Measurements from ENCODE around the gene ANAPC7.
"Not testable (repeated sequence)": the region's sequence is repeated elsewhere in the genome, so short reads cannot be mapped to it uniquely, and the experiment has no call there.

The ANAPC7 gene

GRCh38 chr12:110345963-110346362 lies 57.5 kb downstream of the ANAPC7 start:
- DNase-seq: no peak

GRCh38 chr12:110345176-110345661 lies 58.3 kb downstream of the ANAPC7 start:
- DNase-seq: no peak

- no peak for DNase-seq
Measured at GRCh38 chr12:110344657-110345056, 58.9 kb downstream of the ANAPC7 start.

GRCh38 chr12:110343736-110344555 lies 59.6 kb downstream of the ANAPC7 start:
- no peak for DNase-seq

GRCh38 chr12:110343114-110343513 lies 60.4 kb downstream of the ANAPC7 start:
- no peak for DNase-seq

- no peak for DNase-seq
Measured at GRCh38 chr12:110342157-110342556, 61.4 kb downstream of the ANAPC7 start.

GRCh38 chr12:110340706-110341105 lies 62.8 kb downstream of the ANAPC7 start:
- DNase-seq: no peak

- DNase-seq: not testable (repeated sequence)
Measured at GRCh38 chr12:110340261-110340660, 63.2 kb downstream of the ANAPC7 start.

GRCh38 chr12:110339184-110339952 lies 64.1 kb downstream of the ANAPC7 start:
- no peak for DNase-seq

GRCh38 chr12:110338754-110339153 lies 64.8 kb downstream of the ANAPC7 start:
- DNase-seq: peak; percentile 10

- no peak for DNase-seq
Measured at GRCh38 chr12:110337912-110338710, 65.4 kb downstream of the ANAPC7 start.

- no peak for DNase-seq
Measured at GRCh38 chr12:110335481-110336045, 67.9 kb downstream of the ANAPC7 start.

- DNase-seq: no peak
Measured at GRCh38 chr12:110333201-110333600, 70.3 kb downstream of the ANAPC7 start.

- DNase-seq: no peak
Measured at GRCh38 chr12:110330544-110330943, 73.0 kb downstream of the ANAPC7 start.

- DNase-seq: no peak
Measured at GRCh38 chr12:110330124-110330523, 73.4 kb downstream of the ANAPC7 start.

- DNase-seq: no peak
Measured at GRCh38 chr12:110329710-110330109, 73.8 kb downstream of the ANAPC7 start.

Data from NCI-H1105 treated with DMSO at 0.1 percent for 48 hours (cell line).